Skeletal muscle satellite cell (primary cell): ENCODE results near the gene USP16.
A peak's percentile ranks its signal among the peaks of the same experiment; 100 is the strongest.

Experiments used
- H3K27me3 ChIP-seq: 2 replicates; pipeline ENCODE4 v1.7.0; 2013; ENCODE audit warnings: low read length; ENCODE audit not compliant: control insufficient read depth, insufficient read depth
- H3K36me3 ChIP-seq: 2 replicates; pipeline ENCODE4 v1.7.0; 2013; ENCODE audit warnings: mild to moderate bottlenecking, control low read depth, low read length; ENCODE audit not compliant: insufficient read depth
- H3K4me1 ChIP-seq: 2 replicates; pipeline ENCODE4 v1.7.0; 2013; ENCODE audit warnings: low read length; ENCODE audit not compliant: control insufficient read depth, insufficient read depth
- H3K4me2 ChIP-seq: 2 replicates; pipeline ENCODE4 v1.7.0; 2013; ENCODE audit warnings: mild to moderate bottlenecking, low read length
- H3K4me3 ChIP-seq: 2 replicates; pipeline ENCODE4 v1.7.0; 2013; ENCODE audit warnings: low read length
- H3K9ac ChIP-seq: 2 replicates; pipeline ENCODE4 v1.7.0; 2013; ENCODE audit warnings: mild to moderate bottlenecking, low read depth, low read length, moderate library complexity
- H3K9me3 ChIP-seq: replicated peaks from 2 replicates; pipeline ENCODE4 v1.7.0; 2013; ENCODE audit warnings: mild to moderate bottlenecking, control low read depth, low read length

Gene USP16

DNA sequence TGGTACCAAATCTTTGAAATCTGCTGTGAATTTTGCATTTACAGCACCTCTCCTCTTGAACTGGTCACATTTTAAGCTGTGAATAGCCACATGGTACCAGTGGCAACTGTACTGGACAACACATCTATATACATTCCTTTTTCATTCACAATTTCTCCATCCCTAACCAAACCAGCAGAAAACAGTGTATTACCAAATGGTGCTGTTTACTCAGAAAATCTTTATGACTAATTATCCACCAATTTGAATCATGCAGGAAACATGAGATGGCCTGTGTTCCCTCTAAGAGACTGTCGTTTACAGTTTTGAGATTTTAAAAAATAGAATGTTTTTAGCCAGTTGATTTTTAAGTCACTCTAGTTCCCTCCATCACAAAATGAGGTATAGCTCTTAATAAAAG, 66.6 kb downstream of the USP16 start:
- Histone ChIP-seq H3K4me3 (no peak overlapping the region), H3K27me3 (no peaks in the 10 kb centered on the region), H3K4me1 (peaks cover 27% of the 10 kb centered on the region), H3K9ac (peak overlapping the region; percentile 67), H3K9me3 (no peaks in the 10 kb centered on the region), H3K36me3 (no peaks in the 10 kb centered on the region), H3K4me2 (peak overlapping the region; percentile 30)

DNA sequence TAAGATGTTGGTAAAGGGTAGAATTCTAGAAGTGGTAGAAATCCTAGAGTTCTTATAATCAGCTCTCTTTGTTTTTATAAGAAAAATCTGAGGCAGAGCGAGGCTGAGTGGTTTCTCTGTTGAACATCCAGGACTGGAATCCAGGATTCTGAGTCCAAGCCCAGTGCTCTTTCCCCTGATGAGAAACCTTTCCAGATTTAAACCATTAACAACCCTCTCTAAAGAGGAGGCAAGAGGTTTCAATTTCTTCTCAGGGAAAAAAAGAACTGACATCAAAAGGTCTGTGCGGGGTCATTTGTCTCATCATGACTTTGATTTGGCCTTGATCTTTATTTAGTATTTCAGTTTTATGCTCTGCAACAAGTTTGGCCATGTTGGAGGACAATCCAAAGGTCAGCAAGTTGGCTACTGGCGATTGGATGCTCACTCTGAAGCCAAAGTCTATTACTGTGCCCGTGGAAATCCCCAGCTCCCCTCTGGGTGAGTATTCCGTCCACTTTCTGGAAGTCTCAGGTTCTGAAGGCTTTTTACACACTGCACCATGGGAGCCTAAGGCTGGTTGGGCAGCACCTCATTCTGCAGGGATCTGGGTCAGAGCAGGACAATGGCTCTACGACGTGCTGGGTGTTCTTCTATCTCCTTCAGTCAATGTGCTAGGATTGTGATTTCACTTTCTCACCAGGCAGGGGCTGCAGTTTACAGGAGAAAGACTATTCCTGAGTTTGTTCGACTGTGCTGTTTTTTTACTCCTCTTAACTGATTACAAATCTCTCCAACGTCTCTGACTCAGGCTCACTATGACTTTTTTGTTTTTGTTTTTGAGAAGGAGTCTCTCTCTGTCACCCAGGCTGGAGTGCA, 67.9 kb downstream of the USP16 start:
- Histone ChIP-seq H3K36me3 (no peaks in the 10 kb centered on the region), H3K9ac (peak overlapping the region; percentile 0)

DNA sequence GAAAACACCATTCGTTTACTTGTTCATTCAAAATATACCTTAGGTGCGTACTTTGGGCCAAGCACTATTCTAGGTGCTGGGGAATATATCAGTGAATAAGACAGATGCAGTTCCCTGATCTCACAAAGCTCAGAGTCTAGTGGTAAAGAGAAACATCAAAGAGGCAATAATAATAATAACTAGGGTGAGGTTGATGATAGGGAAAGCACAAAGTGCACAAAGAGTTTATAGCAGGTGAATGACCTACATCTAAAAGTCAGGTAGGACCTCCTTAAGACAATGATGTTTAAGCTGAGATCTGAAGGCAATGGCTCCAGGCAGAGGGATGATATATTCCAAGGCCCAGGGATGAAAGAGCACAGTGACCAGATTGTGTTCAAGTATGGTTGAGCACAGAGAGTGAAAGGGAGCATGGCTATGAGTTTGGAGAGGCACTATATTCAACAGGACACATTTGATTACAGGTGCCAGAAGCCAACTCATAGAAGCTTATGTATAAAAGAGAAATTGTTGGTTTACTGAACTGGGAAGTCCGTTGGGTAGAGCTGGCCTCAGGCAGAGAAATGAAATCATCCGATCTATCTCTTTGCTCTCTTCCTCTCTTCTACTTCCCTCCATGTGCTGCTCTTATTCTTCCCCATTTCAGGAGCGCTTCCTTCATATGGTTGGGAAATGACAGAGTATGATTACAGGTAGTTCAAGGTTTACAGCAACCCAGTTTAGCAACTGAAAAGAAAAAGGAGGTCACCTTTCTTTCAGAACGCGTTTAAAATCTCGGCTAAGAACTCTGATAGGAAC, 71.9 kb downstream of the USP16 start:
- no peaks in the 10 kb centered on the region for H3K27me3 ChIP-seq
- H3K4me2 ChIP-seq = no peak overlapping the region
- H3K9ac ChIP-seq = no peak overlapping the region
- peaks cover 14% of the 10 kb centered on the region for H3K4me1 ChIP-seq
- no peak overlapping the region for H3K4me3 ChIP-seq
- H3K36me3 ChIP-seq = no peaks in the 10 kb centered on the region
- H3K9me3 ChIP-seq = no peaks in the 10 kb centered on the region

More for the DNA sequence above, 67.9 kb downstream of the USP16 start:
- peaks cover 27% of the 10 kb centered on the region for H3K4me1 ChIP-seq
- no peaks in the 10 kb centered on the region for H3K27me3 ChIP-seq
- no peaks in the 10 kb centered on the region for H3K9me3 ChIP-seq
- peak overlapping the region; percentile 11 for H3K4me2 ChIP-seq
- no peak overlapping the region for H3K4me3 ChIP-seq

DNA sequence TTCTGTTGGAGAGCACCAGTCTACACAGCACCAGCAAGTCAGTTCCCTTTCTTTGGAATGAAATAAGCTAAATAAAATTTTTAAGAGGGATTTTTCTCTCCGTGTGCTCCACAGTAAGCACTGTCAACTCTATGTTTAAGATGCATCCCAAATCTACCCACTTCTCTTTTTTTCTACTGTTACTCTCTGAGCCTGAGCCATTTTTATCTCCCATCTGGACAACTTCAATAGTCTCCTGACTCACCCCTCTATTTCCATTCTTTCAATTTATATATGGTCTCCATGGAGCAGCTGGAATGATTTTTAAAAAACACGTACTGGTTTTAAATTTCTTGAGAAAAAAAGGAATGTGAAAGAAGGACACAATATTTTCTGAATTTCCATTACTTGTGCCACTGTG, 73.7 kb downstream of the USP16 start:
- no peaks in the 10 kb centered on the region for H3K9me3 ChIP-seq
- no peak overlapping the region for H3K9ac ChIP-seq
- no peaks in the 10 kb centered on the region for H3K36me3 ChIP-seq
- H3K27me3 ChIP-seq = no peaks in the 10 kb centered on the region
- no peaks in the 10 kb centered on the region for H3K4me1 ChIP-seq
- H3K4me2 ChIP-seq = no peak overlapping the region
- no peak overlapping the region for H3K4me3 ChIP-seq

DNA sequence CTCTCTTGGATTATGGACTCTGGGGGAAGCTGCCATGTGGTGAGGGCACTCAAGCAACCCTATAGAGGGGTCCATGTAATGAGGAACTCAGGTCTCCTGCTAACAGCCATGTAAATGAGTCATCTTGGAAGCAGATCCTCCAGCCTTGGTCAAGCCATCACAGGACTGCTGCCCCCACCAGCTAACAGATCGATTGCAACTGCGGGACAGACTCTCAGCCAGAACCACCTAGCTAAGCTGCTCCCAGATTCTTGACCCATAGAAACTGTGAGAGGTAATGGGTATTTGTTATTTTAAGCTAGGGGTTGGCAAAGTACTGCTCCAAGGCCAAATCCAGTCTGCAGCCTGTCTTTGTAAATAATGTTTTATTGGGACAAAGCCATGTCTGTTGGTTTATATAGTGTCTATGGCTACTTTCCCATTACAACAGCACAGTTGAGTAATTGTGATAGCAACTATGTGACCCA, 78.4 kb downstream of the USP16 start:
- no peak overlapping the region for H3K9ac ChIP-seq
- H3K4me3 ChIP-seq = no peak overlapping the region
- no peaks in the 10 kb centered on the region for H3K36me3 ChIP-seq
- H3K4me2 ChIP-seq = no peak overlapping the region
- H3K4me1 ChIP-seq = peaks cover 16% of the 10 kb centered on the region
- no peaks in the 10 kb centered on the region for H3K9me3 ChIP-seq
- no peaks in the 10 kb centered on the region for H3K27me3 ChIP-seq
